ENCODE results near the gene RC3H2.

- no peak for TF ChIP-seq TOX (CRISPR knock-in tag; IDR thresholded peaks at IDR 0.05; ENCODE audit: borderline replicate concordance)
- TF ChIP-seq CREB5 (CRISPR knock-in tag; IDR thresholded peaks at IDR 0.05; ENCODE audit: low read depth): no peak
- TF ChIP-seq ZNF565 (CRISPR knock-in tag; conservative IDR thresholded peaks at IDR 0.05; ENCODE audit: low read depth): no peak
- no peak for TF ChIP-seq ZNF70 (CRISPR knock-in tag; IDR thresholded peaks at IDR 0.05)
- TF ChIP-seq ESRRG (CRISPR knock-in tag; IDR thresholded peaks at IDR 0.05): no peak
- TF ChIP-seq GLIS3 (CRISPR knock-in tag; IDR thresholded peaks at IDR 0.05): no peak
- no peak for TF ChIP-seq ZFP3 (CRISPR knock-in tag; IDR thresholded peaks at IDR 0.05)
These were observed 83.1 kb downstream of the RC3H2 start for GRCh38 chr9:122822056-122822455.

All from SK-N-SH treated with all-trans-retinoic acid at 6 μM for 48 hours (cell line).